ENCODE data around the gene TBC1D22A. TPM values are rescaled to one million over a fixed set of nuclear protein-coding genes. Genes with fewer than 3 reads are reported as not detected.

TBC1D22A gene
- polyA plus RNA-seq, 4 donors, result 17.7 to 26.4 (median 21.0) TPM

DNA sequence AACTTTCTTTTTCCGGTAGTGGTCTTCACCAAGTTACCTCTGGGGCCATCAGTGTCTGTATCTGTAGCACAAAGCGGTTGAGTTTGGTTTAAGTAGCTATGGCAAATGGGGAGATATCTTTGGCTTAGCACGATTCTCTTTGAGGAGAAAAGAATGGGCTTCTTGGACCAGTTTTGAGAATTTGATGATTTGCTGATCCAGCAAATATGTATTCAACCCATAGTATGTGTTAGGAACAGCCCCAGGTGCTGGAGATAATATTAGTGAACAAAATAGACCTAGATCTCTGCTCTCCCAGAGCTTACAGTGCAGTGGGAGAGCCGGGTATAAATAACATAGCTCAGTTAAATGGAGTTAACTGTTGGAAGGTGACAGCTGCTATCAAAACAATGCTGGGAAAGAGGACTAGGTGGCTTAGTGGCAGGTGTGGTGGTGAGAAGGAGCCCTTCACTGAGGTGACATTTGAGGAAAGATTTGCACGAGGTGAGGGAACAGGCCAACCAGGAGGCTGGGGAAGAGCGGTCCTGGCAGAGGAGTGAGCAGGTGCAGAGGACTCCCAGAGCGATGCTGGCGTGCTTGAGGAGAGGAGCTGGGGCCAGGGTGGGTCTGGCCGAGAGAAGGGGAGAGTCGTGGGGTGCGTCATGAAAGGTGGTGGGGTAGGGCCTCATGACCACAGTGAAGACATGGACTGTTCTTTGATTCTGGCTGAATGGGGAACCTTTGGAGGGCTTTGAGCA is 5.0 kb downstream of the TBC1D22A start:
- DNase-seq (no peak), FAIRE-seq (no peak)
- Histone ChIP-seq H3K9me3 (ENCODE audit: control insufficient read depth in 2 of 2, insufficient read depth in 1 of 2, low read depth in 1 of 2, low read length in 1 of 2) (no peaks in the 10 kb centered on the region), H3K4me3 (ENCODE audit: low read depth in 1 of 3, low read length in 3 of 3) (no peak overlapping the region), H3K27me3 (ENCODE audit: control insufficient read depth in 3 of 3, insufficient read depth in 3 of 3, low read length in 3 of 3) (no peaks in the 10 kb centered on the region), H3K4me1 (ENCODE audit: control insufficient read depth in 3 of 3, insufficient read depth in 2 of 3, low read depth in 1 of 3, low read length in 2 of 3) (peaks cover 0 to 2% (median 0%) of the 10 kb centered on the region in 3 donors), H3K27ac (ENCODE audit: low read depth in 1 of 3, low read length in 2 of 3) (peak overlapping the region in 1 of 3 donors; percentile 11), H3K36me3 (ENCODE audit: control insufficient read depth in 3 of 3, insufficient read depth in 2 of 3, low read depth in 1 of 3, low read length in 3 of 3) (peaks cover 0 to 24% (median 6%) of the 10 kb centered on the region in 3 donors)
- 92 to 96% (median 93%) methylated on average over 11 of the region's 11 CpGs for WGBS, 3 donors

DNA sequence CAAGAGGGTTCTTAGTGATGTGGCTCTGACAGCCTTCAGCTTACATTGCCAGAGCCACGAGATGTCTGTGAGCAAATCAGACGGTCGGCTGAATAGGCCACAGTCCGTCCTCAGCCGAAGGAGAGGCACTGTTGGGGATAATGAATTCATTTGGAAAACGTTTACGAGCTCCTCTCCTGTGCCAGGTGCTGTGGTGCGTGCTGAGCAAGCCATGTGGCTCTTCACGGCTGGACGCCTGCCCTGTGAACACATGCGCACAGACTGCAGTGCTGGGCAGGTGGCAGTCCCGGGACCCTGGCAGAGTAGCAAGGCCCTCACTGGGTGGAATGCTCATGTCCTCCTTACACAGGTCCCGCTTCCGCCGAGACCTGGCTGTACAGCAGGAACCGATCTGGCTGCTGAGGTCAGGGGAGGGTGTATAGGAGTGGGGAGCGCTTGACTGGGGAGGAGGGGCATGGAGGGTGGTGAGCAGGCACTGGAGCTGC is 6.8 kb downstream of the TBC1D22A start:
- no peaks in the 10 kb centered on the region for H3K27me3 ChIP-seq (ENCODE audit: control insufficient read depth in 3 of 3, insufficient read depth in 3 of 3, low read length in 3 of 3)
- no peak overlapping the region for H3K4me3 ChIP-seq (ENCODE audit: low read depth in 1 of 3, low read length in 3 of 3)
- FAIRE-seq, result no peak
- H3K27ac ChIP-seq (ENCODE audit: low read depth in 1 of 3, low read length in 2 of 3), result peak overlapping the region in 2 of 3 donors; percentile 44 to 93
- WGBS, 3 donors, result 76 to 81% (median 81%) methylated on average over 17 of the region's 17 CpGs
- H3K36me3 ChIP-seq (ENCODE audit: control insufficient read depth in 3 of 3, insufficient read depth in 2 of 3, low read depth in 1 of 3, low read length in 3 of 3), result peaks cover 0 to 32% (median 6%) of the 10 kb centered on the region in 3 donors
- H3K4me1 ChIP-seq (ENCODE audit: control insufficient read depth in 3 of 3, insufficient read depth in 2 of 3, low read depth in 1 of 3, low read length in 2 of 3), result peaks cover 2 to 11% (median 3%) of the 10 kb centered on the region in 3 donors
- DNase-seq, result no peak
- H3K9me3 ChIP-seq (ENCODE audit: control insufficient read depth in 2 of 2, insufficient read depth in 1 of 2, low read depth in 1 of 2, low read length in 1 of 2), result no peaks in the 10 kb centered on the region

DNA sequence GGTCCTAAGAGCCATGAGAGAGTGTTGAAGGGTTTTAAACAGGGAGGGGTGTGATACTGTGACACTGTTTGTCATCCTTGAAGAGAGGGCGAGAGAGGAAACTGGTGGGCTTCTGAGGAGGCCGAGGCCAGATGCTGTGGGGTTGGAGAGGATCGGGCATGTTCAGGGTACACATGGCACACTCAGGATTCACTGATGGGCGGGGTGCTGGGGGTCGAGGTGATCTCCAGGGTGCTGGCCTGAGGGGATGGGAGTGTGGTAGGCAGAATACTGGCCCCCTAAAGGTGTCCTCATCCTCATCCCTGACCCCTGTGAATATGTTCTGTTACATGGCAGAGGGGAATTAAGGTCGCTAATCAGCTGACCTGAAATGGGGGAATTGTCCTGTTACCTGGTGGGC is 7.3 kb downstream of the TBC1D22A start:
- peaks cover 0 to 35% (median 6%) of the 10 kb centered on the region in 3 donors for H3K36me3 ChIP-seq (ENCODE audit: control insufficient read depth in 3 of 3, insufficient read depth in 2 of 3, low read depth in 1 of 3, low read length in 3 of 3)
- H3K27me3 ChIP-seq (ENCODE audit: control insufficient read depth in 3 of 3, insufficient read depth in 3 of 3, low read length in 3 of 3), result no peaks in the 10 kb centered on the region
- H3K9me3 ChIP-seq (ENCODE audit: control insufficient read depth in 2 of 2, insufficient read depth in 1 of 2, low read depth in 1 of 2, low read length in 1 of 2), result no peaks in the 10 kb centered on the region
- FAIRE-seq (no peak), DNase-seq (no peak)
- peaks cover 2 to 16% (median 7%) of the 10 kb centered on the region in 3 donors for H3K4me1 ChIP-seq (ENCODE audit: control insufficient read depth in 3 of 3, insufficient read depth in 2 of 3, low read depth in 1 of 3, low read length in 2 of 3)
- H3K4me3 ChIP-seq (ENCODE audit: low read depth in 1 of 3, low read length in 3 of 3), result no peak overlapping the region
- peak overlapping the region; percentile 23 to 93 (median 44) for H3K27ac ChIP-seq (ENCODE audit: low read depth in 1 of 3, low read length in 2 of 3)
- 84 to 90% (median 88%) methylated on average over 6 of the region's 6 CpGs for WGBS, 3 donors

DNA sequence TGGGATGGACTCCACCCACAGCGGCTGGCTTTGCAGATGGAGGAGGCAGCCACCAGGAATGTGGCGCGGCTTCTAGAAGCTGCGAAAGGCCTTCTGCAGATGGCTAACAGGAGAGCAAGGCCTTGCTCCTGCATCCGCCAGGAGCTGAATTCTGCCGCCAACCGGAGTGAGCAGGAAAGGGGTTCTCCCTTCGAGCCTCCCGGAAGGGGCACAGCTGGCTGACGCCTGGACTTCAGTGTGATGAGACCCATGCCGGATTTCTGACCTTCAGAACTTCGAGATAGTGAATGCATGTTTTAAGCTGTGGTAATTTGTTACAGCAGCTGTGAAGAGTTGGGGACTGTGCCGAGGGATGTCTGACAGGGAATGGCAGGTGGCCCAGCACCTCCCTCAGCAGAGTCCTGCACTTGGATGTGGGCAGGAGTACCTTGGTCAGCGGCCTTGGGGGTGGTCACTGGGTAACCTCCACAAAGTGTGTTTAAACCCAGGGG is 7.7 kb downstream of the TBC1D22A start:
- Histone ChIP-seq H3K4me3 (ENCODE audit: low read depth in 1 of 3, low read length in 3 of 3) (no peak overlapping the region), H3K4me1 (ENCODE audit: control insufficient read depth in 3 of 3, insufficient read depth in 2 of 3, low read depth in 1 of 3, low read length in 2 of 3) (peaks cover 2 to 21% (median 12%) of the 10 kb centered on the region in 3 donors), H3K27ac (ENCODE audit: low read depth in 1 of 3, low read length in 2 of 3) (peak overlapping the region; percentile 23 to 93 (median 44)), H3K9me3 (ENCODE audit: control insufficient read depth in 2 of 2, insufficient read depth in 1 of 2, low read depth in 1 of 2, low read length in 1 of 2) (no peaks in the 10 kb centered on the region), H3K27me3 (ENCODE audit: control insufficient read depth in 3 of 3, insufficient read depth in 3 of 3, low read length in 3 of 3) (no peaks in the 10 kb centered on the region), H3K36me3 (ENCODE audit: control insufficient read depth in 3 of 3, insufficient read depth in 2 of 3, low read depth in 1 of 3, low read length in 3 of 3) (peaks cover 0 to 33% (median 6%) of the 10 kb centered on the region in 3 donors)
- DNase-seq (no peak), FAIRE-seq (no peak)
- WGBS, 3 donors, result 65 to 75% (median 74%) methylated on average over 14 of the region's 14 CpGs

DNA sequence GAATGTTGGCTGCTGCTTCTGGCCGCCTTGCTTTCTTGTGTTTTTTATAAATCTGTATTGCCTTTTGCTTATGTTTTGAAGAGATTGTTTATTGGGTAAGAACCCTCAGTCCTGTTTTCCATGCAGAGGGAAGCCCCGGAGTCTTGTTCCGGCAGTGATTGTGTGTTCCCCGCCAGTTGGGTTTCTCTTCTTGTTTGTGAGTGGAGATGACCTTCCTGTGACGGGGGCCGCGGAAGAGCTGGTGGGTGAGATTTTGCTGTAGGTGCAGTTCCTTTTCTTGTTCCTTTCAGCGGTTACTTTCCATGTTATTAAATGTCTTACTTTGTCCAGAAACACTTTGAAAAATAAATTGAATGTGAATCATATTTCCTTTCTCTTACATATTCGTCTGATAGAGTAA is 8.3 kb downstream of the TBC1D22A start:
- H3K4me1 ChIP-seq (ENCODE audit: control insufficient read depth in 3 of 3, insufficient read depth in 2 of 3, low read depth in 1 of 3, low read length in 2 of 3), result peaks cover 2 to 26% (median 14%) of the 10 kb centered on the region in 3 donors
- H3K4me3 ChIP-seq (ENCODE audit: low read depth in 1 of 3, low read length in 3 of 3), result no peak overlapping the region
- FAIRE-seq (no peak), DNase-seq (no peak)
- H3K27ac ChIP-seq (ENCODE audit: low read depth in 1 of 3, low read length in 2 of 3), result peak overlapping the region in 2 of 3 donors; percentile 30 to 93
- H3K27me3 ChIP-seq (ENCODE audit: control insufficient read depth in 3 of 3, insufficient read depth in 3 of 3, low read length in 3 of 3), result no peaks in the 10 kb centered on the region
- H3K9me3 ChIP-seq (ENCODE audit: control insufficient read depth in 2 of 2, insufficient read depth in 1 of 2, low read depth in 1 of 2, low read length in 1 of 2), result no peaks in the 10 kb centered on the region
- 53 to 89% (median 71%) methylated on average over 9 of the region's 9 CpGs for WGBS, 3 donors
- peaks cover 0 to 33% (median 6%) of the 10 kb centered on the region in 3 donors for H3K36me3 ChIP-seq (ENCODE audit: control insufficient read depth in 3 of 3, insufficient read depth in 2 of 3, low read depth in 1 of 3, low read length in 3 of 3)

DNA sequence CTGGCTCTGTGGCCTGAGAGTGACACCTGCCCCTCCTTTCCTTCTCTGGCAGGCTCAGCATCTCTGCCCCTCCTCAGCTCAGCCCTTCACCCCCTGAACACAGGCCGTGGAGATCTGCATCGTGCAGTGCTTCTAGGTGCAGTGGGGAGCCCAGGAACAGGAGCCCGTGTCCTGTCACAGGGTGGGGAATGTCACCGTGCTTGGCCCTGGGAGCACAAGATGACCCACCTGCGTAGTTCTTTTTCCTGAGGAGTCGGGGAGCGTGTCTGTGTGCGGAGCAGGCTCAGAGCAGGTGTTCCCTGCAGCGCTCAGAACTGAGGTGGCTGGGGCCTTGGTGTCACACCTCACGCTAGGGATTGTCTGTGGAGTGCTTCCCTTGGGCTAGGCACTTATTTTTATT is 10.6 kb downstream of the TBC1D22A start:
- Histone ChIP-seq H3K36me3 (ENCODE audit: control insufficient read depth in 3 of 3, insufficient read depth in 2 of 3, low read depth in 1 of 3, low read length in 3 of 3) (peaks cover 0 to 40% (median 2%) of the 10 kb centered on the region in 3 donors), H3K27ac (ENCODE audit: low read depth in 1 of 3, low read length in 2 of 3) (peak overlapping the region in 2 of 3 donors; percentile 13 to 71), H3K4me1 (ENCODE audit: control insufficient read depth in 3 of 3, insufficient read depth in 2 of 3, low read depth in 1 of 3, low read length in 2 of 3) (peaks cover 2 to 33% (median 20%) of the 10 kb centered on the region in 3 donors), H3K27me3 (ENCODE audit: control insufficient read depth in 3 of 3, insufficient read depth in 3 of 3, low read length in 3 of 3) (no peaks in the 10 kb centered on the region), H3K4me3 (ENCODE audit: low read depth in 1 of 3, low read length in 3 of 3) (no peak overlapping the region), H3K9me3 (ENCODE audit: control insufficient read depth in 2 of 2, insufficient read depth in 1 of 2, low read depth in 1 of 2, low read length in 1 of 2) (no peaks in the 10 kb centered on the region)
- 79 to 92% (median 87%) methylated on average over 10 of the region's 10 CpGs for WGBS, 3 donors
- DNase-seq, result no peak
- no peak for FAIRE-seq

DNA sequence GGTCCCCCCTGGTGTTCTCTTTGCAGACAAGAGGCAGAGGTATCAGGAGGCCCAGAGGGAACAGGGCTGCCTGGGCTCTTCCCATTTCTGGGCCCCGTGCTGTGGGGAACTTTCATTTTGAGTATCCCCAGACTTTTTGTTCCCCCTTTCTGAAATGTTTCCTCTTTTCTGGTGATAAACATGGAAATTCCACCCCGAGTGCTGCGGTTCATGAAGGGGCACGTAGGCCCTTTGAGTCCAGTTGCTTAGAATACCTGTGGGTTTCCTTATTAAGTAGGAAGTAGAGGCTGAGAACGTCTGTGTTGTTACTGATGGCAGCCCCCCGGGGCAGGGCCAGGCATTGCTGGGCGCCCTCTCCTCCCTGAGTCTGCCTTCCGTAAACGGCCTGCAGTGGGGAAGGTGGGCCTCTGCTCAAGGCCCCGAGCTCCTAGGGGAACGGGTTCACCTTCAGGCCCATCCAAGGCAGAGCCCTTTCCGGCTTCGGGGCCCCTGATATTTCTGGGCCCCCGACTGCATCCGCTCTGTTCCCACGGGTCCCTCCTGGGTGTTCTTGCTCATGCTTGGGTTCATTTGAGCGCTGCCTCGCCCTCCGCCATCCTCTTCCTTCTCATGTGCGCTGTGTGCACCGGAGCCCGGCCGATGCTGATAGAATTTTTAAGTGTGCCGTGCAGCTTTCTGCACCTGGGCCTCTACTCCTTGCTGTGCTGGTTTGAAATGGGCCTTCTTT is 12.0 kb downstream of the TBC1D22A start:
- peak overlapping the region; percentile 24 to 89 (median 73) for H3K27ac ChIP-seq (ENCODE audit: low read depth in 1 of 3, low read length in 2 of 3)
- DNase-seq, result no peak

More for the DNA sequence above, 12.0 kb downstream of the TBC1D22A start:
- H3K27me3 ChIP-seq (ENCODE audit: control insufficient read depth in 3 of 3, insufficient read depth in 3 of 3, low read length in 3 of 3), result no peaks in the 10 kb centered on the region
- no peak overlapping the region for H3K4me3 ChIP-seq (ENCODE audit: low read depth in 1 of 3, low read length in 3 of 3)
- no peak for FAIRE-seq
- no peaks in the 10 kb centered on the region for H3K9me3 ChIP-seq (ENCODE audit: control insufficient read depth in 2 of 2, insufficient read depth in 1 of 2, low read depth in 1 of 2, low read length in 1 of 2)
- H3K4me1 ChIP-seq (ENCODE audit: control insufficient read depth in 3 of 3, insufficient read depth in 2 of 3, low read depth in 1 of 3, low read length in 2 of 3), result peaks cover 2 to 33% (median 20%) of the 10 kb centered on the region in 3 donors
- H3K36me3 ChIP-seq (ENCODE audit: control insufficient read depth in 3 of 3, insufficient read depth in 2 of 3, low read depth in 1 of 3, low read length in 3 of 3), result peaks cover 0 to 35% (median 0%) of the 10 kb centered on the region in 3 donors
- 72 to 83% (median 81%) methylated on average over 22 to 24 of the region's 24 CpGs for WGBS, 3 donors
